ENCODE measurements around the gene FUT3. TPM values are rescaled to one million over a fixed set of nuclear protein-coding genes. Genes with fewer than 3 reads are reported as not detected.

The FUT3 gene
- total RNA-seq, 5 donors from 2014 or later (not counting 1 experiment from before 2014, with no cell fraction given), result 0.13 to 0.50 (median 0.18) TPM; not detected in 1

DNA sequence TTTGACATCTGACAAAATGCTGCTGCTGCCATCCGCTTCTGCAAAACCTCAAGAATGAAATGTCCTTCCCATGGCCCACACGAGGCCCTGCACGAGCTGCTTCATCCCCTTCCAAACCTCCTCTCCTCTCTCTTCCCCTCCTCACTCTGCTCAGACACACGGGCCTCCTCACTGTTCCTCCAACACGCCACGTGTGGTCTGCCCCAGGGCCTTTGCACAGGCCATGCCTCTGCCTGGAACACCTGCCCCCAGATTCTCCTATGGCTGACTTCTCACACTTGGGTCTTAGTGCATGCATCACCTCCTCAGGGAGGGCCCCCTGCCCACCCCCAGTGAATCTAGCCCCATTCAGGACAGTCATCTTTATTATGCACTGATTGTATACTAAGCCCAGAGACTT, 30.5 kb downstream of the FUT3 start:
- Histone ChIP-seq H3K9me3 (no peaks in the 10 kb centered on the region), H3K4me3 (ENCODE audit: control insufficient read depth in 1 of 2, extremely low read depth in 1 of 2, low read length in 1 of 2) (no peak overlapping the region), H3K4me1 (ENCODE audit: control insufficient read depth in 1 of 2, extremely low read depth in 1 of 2, insufficient read depth in 2 of 2, low read length in 2 of 2) (no peaks in the 10 kb centered on the region), H3K36me3 (ENCODE audit: control insufficient read depth in 2 of 2, extremely low read depth in 1 of 2, insufficient read depth in 1 of 2, low read length in 1 of 2) (no peaks in the 10 kb centered on the region), H3K27ac (ENCODE audit: low read length) (no peak overlapping the region), H3K27me3 (replicated peaks in 1 of 2; ENCODE audit: control insufficient read depth in 2 of 2, extremely low read depth in 1 of 2, insufficient read depth in 2 of 2, low read length in 1 of 2) (peaks cover 0 to 10% of the 10 kb centered on the region in 2 experiments)
- Mint-ChIP-seq H3K4me1 (no peaks in the 10 kb centered on the region), H3K9me3 (no peaks in the 10 kb centered on the region), H3K36me3 (no peaks in the 10 kb centered on the region), H3K4me3 (no peak overlapping the region), H3K27me3 (peaks cover 1 to 8% of the 10 kb centered on the region in 2 donors), H3K27ac (no peak overlapping the region)
- CTCF ChIA-PET, result no interaction called here
- ATAC-seq (replicated peaks in 1 of 4) (no peak), DNase-seq (no peak)
- 68% methylated on average over 3 of the region's 6 CpGs for WGBS (ENCODE audit: insufficient coverage)
- POLR2A ChIA-PET, result interaction anchor here in 1 of 2 donors (0.7 kb wide), 1 partner anchor 14 kb away, joined by 7 read pairs; no protein-coding TSS in a partner anchor

DNA sequence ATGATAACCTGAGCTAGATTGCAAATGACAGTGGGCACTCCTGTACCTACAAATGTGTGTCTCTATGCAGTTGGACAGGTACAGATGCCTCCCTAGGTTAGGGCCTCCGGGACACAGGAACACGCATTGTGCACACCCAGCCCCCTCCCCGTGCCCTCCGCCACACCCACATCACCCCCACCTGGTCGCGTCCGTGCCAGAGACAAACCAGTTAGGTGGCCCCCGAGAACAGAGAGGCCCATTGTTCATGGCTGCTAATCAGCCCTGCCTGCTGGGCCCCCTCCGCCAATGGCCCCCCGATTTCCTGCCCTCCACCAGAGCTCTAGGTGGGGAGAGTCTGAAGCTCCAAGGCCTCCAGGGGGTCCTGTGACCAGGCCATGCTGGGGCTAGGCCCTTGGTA, 32.7 kb downstream of the FUT3 start:
- Histone ChIP-seq H3K36me3 (ENCODE audit: control insufficient read depth in 2 of 2, extremely low read depth in 1 of 2, insufficient read depth in 1 of 2, low read length in 1 of 2) (no peaks in the 10 kb centered on the region), H3K27ac (ENCODE audit: low read length) (no peak overlapping the region), H3K9me3 (no peaks in the 10 kb centered on the region), H3K4me1 (ENCODE audit: control insufficient read depth in 1 of 2, extremely low read depth in 1 of 2, insufficient read depth in 2 of 2, low read length in 2 of 2) (no peaks in the 10 kb centered on the region), H3K4me3 (ENCODE audit: control insufficient read depth in 1 of 2, extremely low read depth in 1 of 2, low read length in 1 of 2) (no peak overlapping the region), H3K27me3 (replicated peaks in 1 of 2; ENCODE audit: control insufficient read depth in 2 of 2, extremely low read depth in 1 of 2, insufficient read depth in 2 of 2, low read length in 1 of 2) (peaks cover 0 to 15% of the 10 kb centered on the region in 2 experiments)
- no peak for ATAC-seq (replicated peaks in 1 of 4)
- no peaks in the 10 kb centered on the region for H3K4me1 Mint-ChIP-seq
- CTCF ChIA-PET, result interaction anchor here in 1 of 2 donors (0.7 kb wide), 1 partner anchor 19 kb away, joined by 4 read pairs; no protein-coding TSS in a partner anchor
- H3K27me3 Mint-ChIP-seq, result peaks cover 1 to 8% of the 10 kb centered on the region in 2 donors
- no peak overlapping the region for H3K4me3 Mint-ChIP-seq
- no peaks in the 10 kb centered on the region for H3K36me3 Mint-ChIP-seq
- no peaks in the 10 kb centered on the region for H3K9me3 Mint-ChIP-seq
- DNase-seq, result no peak
- 83% methylated on average over 7 of the region's 10 CpGs for WGBS (ENCODE audit: insufficient coverage)
- no peak overlapping the region for H3K27ac Mint-ChIP-seq
- POLR2A ChIA-PET, result no interaction called here

DNA sequence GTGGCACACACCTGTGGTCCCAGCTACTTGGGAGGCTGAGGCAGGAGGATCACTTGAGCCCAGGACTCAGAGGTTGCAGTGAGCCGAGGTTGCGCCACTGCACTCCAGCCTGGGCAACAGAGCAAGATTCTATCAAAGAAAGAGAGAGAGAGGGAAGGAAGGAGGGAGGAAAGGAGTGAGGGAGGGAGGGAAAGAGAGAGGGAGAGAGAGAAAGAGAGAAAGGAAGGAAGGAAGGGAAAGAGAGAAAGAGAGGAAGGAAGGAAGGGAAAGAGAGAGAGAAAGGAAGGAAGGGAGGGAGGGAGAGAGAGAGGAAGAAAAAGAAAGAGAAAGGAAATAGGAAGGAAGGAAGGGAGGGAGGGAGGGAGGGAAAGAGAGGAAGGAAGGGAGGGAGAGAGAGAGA, 34.0 kb downstream of the FUT3 start:
- Mint-ChIP-seq H3K4me1 (no peaks in the 10 kb centered on the region), H3K36me3 (no peaks in the 10 kb centered on the region), H3K4me3 (no peak overlapping the region), H3K9me3 (no peaks in the 10 kb centered on the region), H3K27me3 (peaks cover 1 to 8% of the 10 kb centered on the region in 2 donors), H3K27ac (no peak overlapping the region)
- no peaks in the 10 kb centered on the region for H3K36me3 ChIP-seq (ENCODE audit: control insufficient read depth in 2 of 2, extremely low read depth in 1 of 2, insufficient read depth in 1 of 2, low read length in 1 of 2)
- ATAC-seq (replicated peaks in 1 of 4), result no peak
- H3K9me3 ChIP-seq, result no peaks in the 10 kb centered on the region
- DNase-seq, result no peak
- H3K27me3 ChIP-seq (replicated peaks in 1 of 2; ENCODE audit: control insufficient read depth in 2 of 2, extremely low read depth in 1 of 2, insufficient read depth in 2 of 2, low read length in 1 of 2), result peaks cover 0 to 15% of the 10 kb centered on the region in 2 experiments
- no peak overlapping the region for H3K4me3 ChIP-seq (ENCODE audit: control insufficient read depth in 1 of 2, extremely low read depth in 1 of 2, low read length in 1 of 2)
- WGBS (ENCODE audit: insufficient coverage), result 83% methylated on average over 1 of the region's 2 CpGs
- ChIA-PET CTCF (no interaction called here), POLR2A (no interaction called here)
- no peak overlapping the region for H3K27ac ChIP-seq (ENCODE audit: low read length)
- no peaks in the 10 kb centered on the region for H3K4me1 ChIP-seq (ENCODE audit: control insufficient read depth in 1 of 2, extremely low read depth in 1 of 2, insufficient read depth in 2 of 2, low read length in 2 of 2)

DNA sequence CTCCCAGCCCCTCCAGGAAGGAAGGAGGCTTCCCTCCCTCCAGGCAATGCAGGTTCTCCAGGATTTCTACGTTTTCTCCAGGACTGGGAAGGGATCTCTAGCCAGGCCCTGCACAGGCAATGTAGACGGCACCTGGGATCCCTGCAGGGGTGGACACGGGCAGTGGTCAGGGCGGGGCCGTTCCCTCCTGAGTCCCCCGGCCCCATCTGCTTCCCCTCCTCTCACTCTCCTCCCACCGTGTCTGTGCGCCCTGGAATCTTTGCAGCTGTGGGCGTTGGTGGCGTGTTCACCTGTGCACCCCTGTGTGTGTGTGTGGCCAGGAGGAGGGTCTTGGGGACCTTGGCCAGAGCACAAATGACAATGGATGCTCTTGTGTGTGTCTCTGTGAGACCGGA, 36.4 kb downstream of the FUT3 start:
- H3K9me3 Mint-ChIP-seq, result no peaks in the 10 kb centered on the region
- Histone ChIP-seq H3K4me1 (ENCODE audit: control insufficient read depth in 1 of 2, extremely low read depth in 1 of 2, insufficient read depth in 2 of 2, low read length in 2 of 2) (no peaks in the 10 kb centered on the region), H3K4me3 (ENCODE audit: control insufficient read depth in 1 of 2, extremely low read depth in 1 of 2, low read length in 1 of 2) (no peak overlapping the region), H3K27ac (ENCODE audit: low read length) (no peak overlapping the region), H3K36me3 (ENCODE audit: control insufficient read depth in 2 of 2, extremely low read depth in 1 of 2, insufficient read depth in 1 of 2, low read length in 1 of 2) (no peaks in the 10 kb centered on the region), H3K27me3 (replicated peaks in 1 of 2; ENCODE audit: control insufficient read depth in 2 of 2, extremely low read depth in 1 of 2, insufficient read depth in 2 of 2, low read length in 1 of 2) (peaks cover 0 to 15% of the 10 kb centered on the region in 2 experiments), H3K9me3 (no peaks in the 10 kb centered on the region)
- H3K27me3 Mint-ChIP-seq, result peaks cover 1 to 8% of the 10 kb centered on the region in 2 donors
- no peak for DNase-seq
- no peaks in the 10 kb centered on the region for H3K36me3 Mint-ChIP-seq
- no peak overlapping the region for H3K4me3 Mint-ChIP-seq
- H3K27ac Mint-ChIP-seq, result no peak overlapping the region
- WGBS (ENCODE audit: insufficient coverage), result 63% methylated on average over 4 of the region's 11 CpGs
- ChIA-PET POLR2A (interaction anchor here in 1 of 2 donors (0.7 kb wide), 1 partner anchor 10 kb away, joined by 11 read pairs; no protein-coding TSS in a partner anchor), CTCF (interaction anchor here in 1 of 2 donors (0.7 kb wide), 1 partner anchor 11 kb away, joined by 4 read pairs; no protein-coding TSS in a partner anchor)
- ATAC-seq (replicated peaks in 1 of 4), result no peak
- no peaks in the 10 kb centered on the region for H3K4me1 Mint-ChIP-seq

DNA sequence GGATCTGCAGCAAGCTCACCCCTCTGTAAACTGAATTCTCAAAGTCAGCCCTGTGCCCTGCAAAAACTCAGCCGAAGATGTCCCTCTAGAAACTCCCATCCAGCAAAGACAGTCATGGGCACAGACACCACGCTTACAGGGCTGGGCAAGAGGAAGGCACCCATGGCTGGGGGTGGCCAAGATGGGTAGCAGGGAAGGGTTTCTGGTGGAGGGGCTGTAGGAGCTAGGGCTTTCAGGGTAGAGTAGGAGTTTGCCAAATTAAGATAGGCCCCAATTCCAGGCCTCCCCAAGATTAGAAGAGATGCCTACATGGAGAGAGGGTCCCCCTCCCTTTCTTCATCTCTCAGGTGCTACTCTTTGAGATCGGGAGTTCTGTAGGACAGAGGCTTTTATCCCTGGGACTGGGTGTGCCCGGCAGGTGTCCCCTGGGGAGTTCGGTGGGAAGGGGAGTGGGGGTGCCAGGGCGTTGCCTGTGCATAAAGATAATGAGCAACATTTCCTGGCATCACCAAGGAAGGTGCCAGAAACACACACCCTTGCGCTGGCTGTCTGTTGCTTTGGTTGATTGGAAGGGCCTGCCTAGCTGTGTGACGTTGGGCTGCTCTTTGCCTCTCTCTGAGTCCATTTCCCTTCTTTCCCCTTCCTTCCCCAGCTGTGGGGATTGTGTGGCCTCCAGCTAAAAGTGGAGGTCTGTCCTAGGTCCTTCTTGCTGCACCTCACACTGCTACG, 37.0 kb downstream of the FUT3 start:
- Mint-ChIP-seq H3K9me3 (no peaks in the 10 kb centered on the region), H3K27me3 (peaks cover 1 to 8% of the 10 kb centered on the region in 2 donors), H3K4me3 (no peak overlapping the region), H3K4me1 (no peaks in the 10 kb centered on the region), H3K27ac (no peak overlapping the region), H3K36me3 (no peaks in the 10 kb centered on the region)
- DNase-seq, result no peak
- H3K4me1 ChIP-seq (ENCODE audit: control insufficient read depth in 1 of 2, extremely low read depth in 1 of 2, insufficient read depth in 2 of 2, low read length in 2 of 2), result no peaks in the 10 kb centered on the region
- WGBS (ENCODE audit: insufficient coverage), result 74% methylated on average over 5 of the region's 9 CpGs
- CTCF ChIA-PET, result no interaction called here
- POLR2A ChIA-PET, result no interaction called here
- H3K27me3 ChIP-seq (replicated peaks in 1 of 2; ENCODE audit: control insufficient read depth in 2 of 2, extremely low read depth in 1 of 2, insufficient read depth in 2 of 2, low read length in 1 of 2), result peaks cover 0 to 15% of the 10 kb centered on the region in 2 experiments
- no peak for ATAC-seq (replicated peaks in 1 of 4)
- no peaks in the 10 kb centered on the region for H3K36me3 ChIP-seq (ENCODE audit: control insufficient read depth in 2 of 2, extremely low read depth in 1 of 2, insufficient read depth in 1 of 2, low read length in 1 of 2)
- no peak overlapping the region for H3K4me3 ChIP-seq (ENCODE audit: control insufficient read depth in 1 of 2, extremely low read depth in 1 of 2, low read length in 1 of 2)
- no peaks in the 10 kb centered on the region for H3K9me3 ChIP-seq
- no peak overlapping the region for H3K27ac ChIP-seq (ENCODE audit: low read length)

DNA sequence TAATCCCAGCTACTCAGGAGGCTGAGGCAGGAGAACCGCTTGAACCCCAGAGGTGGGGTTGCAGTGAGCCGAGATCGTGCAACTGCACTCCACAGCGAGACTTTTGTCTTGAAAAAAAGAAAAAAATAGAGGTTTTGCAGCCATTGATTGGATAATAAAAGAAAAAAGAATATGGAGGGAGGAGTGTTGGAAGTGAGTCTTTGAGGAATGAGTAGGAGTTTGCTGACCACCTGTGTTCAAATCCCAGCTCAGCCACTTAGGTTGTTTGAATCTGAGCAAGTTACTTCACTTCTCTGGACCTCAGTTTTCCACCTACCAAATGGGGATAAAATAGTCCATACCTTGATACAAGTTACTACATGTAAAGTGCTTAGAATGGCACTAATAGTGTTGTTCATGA, 40.1 kb downstream of the FUT3 start:
- Histone ChIP-seq H3K27me3 (replicated peaks in 1 of 2; ENCODE audit: control insufficient read depth in 2 of 2, extremely low read depth in 1 of 2, insufficient read depth in 2 of 2, low read length in 1 of 2) (peaks cover 0 to 7% of the 10 kb centered on the region in 2 experiments), H3K9me3 (no peaks in the 10 kb centered on the region), H3K4me1 (ENCODE audit: control insufficient read depth in 1 of 2, extremely low read depth in 1 of 2, insufficient read depth in 2 of 2, low read length in 2 of 2) (no peaks in the 10 kb centered on the region), H3K4me3 (ENCODE audit: control insufficient read depth in 1 of 2, extremely low read depth in 1 of 2, low read length in 1 of 2) (no peak overlapping the region), H3K36me3 (ENCODE audit: control insufficient read depth in 2 of 2, extremely low read depth in 1 of 2, insufficient read depth in 1 of 2, low read length in 1 of 2) (no peaks in the 10 kb centered on the region), H3K27ac (ENCODE audit: low read length) (no peak overlapping the region)
- H3K9me3 Mint-ChIP-seq, result no peaks in the 10 kb centered on the region
- peaks cover 0 to 6% (median 0%) of the 10 kb centered on the region in 3 donors for H3K4me1 Mint-ChIP-seq
- no peak for DNase-seq
- ChIA-PET POLR2A (no interaction called here), CTCF (interaction anchor here in 1 of 2 donors (1.0 kb wide), 1 partner anchor 17 kb away, joined by 3 read pairs; no protein-coding TSS in a partner anchor)
- H3K36me3 Mint-ChIP-seq, result no peaks in the 10 kb centered on the region
- H3K27me3 Mint-ChIP-seq, result no peaks in the 10 kb centered on the region
- 92% methylated on average over 4 of the region's 4 CpGs for WGBS (ENCODE audit: insufficient coverage)
- ATAC-seq (replicated peaks in 1 of 4), result no peak
- H3K4me3 Mint-ChIP-seq, result no peak overlapping the region
- H3K27ac Mint-ChIP-seq, result no peak overlapping the region
